ENCODE measurements around the gene TCP10L.

- no peak for TF ChIP-seq CTCF (IDR thresholded peaks at IDR 0.05)
- no peak for TF ChIP-seq POLR2A (IDR thresholded peaks at IDR 0.05)
These were observed 851 bp downstream of the TCP10L start for GRCh38 chr21:32584472-32584871.
